ENCODE measurements around the gene NCAM2. TPM values are rescaled to one million over a fixed set of nuclear protein-coding genes. Genes with fewer than 3 reads are reported as not detected.

NCAM2 gene
- total RNA-seq, 1 donor from 2014 or later = 22.6 TPM

DNA sequence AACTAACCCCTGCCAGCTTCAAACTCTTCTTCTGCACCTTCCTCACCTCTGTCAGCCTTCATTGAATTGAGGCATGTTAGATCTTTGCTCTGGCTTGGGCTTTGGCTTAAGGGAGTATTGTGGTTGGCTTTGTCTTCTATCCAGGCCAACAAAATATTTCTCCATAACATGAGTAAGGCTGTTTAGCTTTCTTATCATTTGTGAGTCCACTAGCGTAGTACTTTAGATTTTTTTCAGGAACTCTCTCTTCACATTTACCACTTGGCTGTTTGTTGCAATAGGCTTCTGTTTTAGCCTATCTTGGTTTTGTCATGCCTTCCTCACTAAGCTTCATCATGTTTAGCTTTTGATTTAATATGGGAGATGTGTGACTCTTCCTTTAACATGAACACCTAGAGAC is 417.5 kb downstream of the NCAM2 start:
- Mint-ChIP-seq H3K4me3 (no peak overlapping the region), H3K36me3 (no peaks in the 10 kb centered on the region), H3K27me3 (no peaks in the 10 kb centered on the region), H3K4me1 (ENCODE audit: unreplicated experiment) (no peaks in the 10 kb centered on the region), H3K27ac (no peak overlapping the region), H3K9me3 (no peaks in the 10 kb centered on the region)
- no peak for DNase-seq (ENCODE audit: extremely low spot score, unreplicated experiment)
- TF ChIP-seq, protein P1, sequence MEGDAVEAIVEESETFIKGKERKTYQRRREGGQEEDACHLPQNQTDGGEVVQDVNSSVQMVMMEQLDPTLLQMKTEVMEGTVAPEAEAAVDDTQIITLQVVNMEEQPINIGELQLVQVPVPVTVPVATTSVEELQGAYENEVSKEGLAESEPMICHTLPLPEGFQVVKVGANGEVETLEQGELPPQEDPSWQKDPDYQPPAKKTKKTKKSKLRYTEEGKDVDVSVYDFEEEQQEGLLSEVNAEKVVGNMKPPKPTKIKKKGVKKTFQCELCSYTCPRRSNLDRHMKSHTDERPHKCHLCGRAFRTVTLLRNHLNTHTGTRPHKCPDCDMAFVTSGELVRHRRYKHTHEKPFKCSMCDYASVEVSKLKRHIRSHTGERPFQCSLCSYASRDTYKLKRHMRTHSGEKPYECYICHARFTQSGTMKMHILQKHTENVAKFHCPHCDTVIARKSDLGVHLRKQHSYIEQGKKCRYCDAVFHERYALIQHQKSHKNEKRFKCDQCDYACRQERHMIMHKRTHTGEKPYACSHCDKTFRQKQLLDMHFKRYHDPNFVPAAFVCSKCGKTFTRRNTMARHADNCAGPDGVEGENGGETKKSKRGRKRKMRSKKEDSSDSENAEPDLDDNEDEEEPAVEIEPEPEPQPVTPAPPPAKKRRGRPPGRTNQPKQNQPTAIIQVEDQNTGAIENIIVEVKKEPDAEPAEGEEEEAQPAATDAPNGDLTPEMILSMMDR (conservative IDR thresholded peaks at IDR 0.05) = no peak

DNA sequence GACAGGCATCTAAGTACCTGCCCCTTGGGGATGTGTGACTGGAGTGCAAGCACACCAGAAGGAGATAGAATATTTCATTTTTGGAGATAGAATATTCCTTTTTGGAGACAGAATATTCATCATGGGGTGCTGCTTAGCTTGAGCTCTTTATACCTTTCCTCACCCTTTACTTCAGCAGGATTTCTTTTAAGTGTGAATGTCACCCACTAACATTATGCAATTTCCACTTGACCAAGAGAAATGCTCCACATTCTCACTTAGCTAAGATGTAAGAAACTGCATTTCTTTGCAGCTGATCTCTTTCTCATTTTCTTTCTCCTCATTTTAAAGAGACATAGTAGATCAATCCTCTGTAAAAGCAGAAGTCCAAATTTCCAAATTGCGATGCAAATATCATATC is 436.7 kb downstream of the NCAM2 start:
- H3K4me1 Mint-ChIP-seq (ENCODE audit: unreplicated experiment) = no peaks in the 10 kb centered on the region
- H3K9me3 Mint-ChIP-seq = no peaks in the 10 kb centered on the region
- H3K27ac Mint-ChIP-seq = no peak overlapping the region
- TF ChIP-seq, protein P1 (conservative IDR thresholded peaks at IDR 0.05) = no peak
- no peak overlapping the region for H3K4me3 Mint-ChIP-seq
- no peak for DNase-seq (ENCODE audit: extremely low spot score, unreplicated experiment)
- H3K36me3 Mint-ChIP-seq = no peaks in the 10 kb centered on the region
- no peaks in the 10 kb centered on the region for H3K27me3 Mint-ChIP-seq

GRCh38 chr21:21436012-21436534 is 437.9 kb downstream of the NCAM2 start:
- TF ChIP-seq, protein P1 (conservative IDR thresholded peaks at IDR 0.05) = no peak
- H3K36me3 Mint-ChIP-seq = no peaks in the 10 kb centered on the region
- no peak for DNase-seq (ENCODE audit: extremely low spot score, unreplicated experiment)
- H3K4me3 Mint-ChIP-seq = no peak overlapping the region
- no peaks in the 10 kb centered on the region for H3K4me1 Mint-ChIP-seq (ENCODE audit: unreplicated experiment)
- no peaks in the 10 kb centered on the region for H3K27me3 Mint-ChIP-seq
- no peaks in the 10 kb centered on the region for H3K9me3 Mint-ChIP-seq
- H3K27ac Mint-ChIP-seq = no peak overlapping the region

DNA sequence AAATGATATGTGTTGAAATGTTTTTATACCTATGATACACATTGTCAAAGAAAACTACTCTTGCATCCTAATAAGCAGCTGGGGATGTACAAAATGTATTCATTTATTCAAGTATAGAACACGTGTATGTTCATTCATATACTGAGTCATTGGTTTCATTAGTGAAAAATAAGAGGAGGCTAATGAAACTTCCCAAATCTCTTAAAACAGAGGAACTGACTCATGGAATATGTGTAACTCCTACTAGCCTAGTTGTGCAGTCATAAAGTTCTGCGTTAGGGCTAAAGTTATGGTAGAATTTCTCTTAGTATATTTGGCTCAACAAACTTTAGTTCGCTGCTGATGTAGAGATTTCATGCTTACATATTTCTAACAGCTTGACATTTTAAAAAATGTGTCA is 441.6 kb downstream of the NCAM2 start:
- Mint-ChIP-seq H3K4me1 (ENCODE audit: unreplicated experiment) (no peaks in the 10 kb centered on the region), H3K9me3 (no peaks in the 10 kb centered on the region), H3K36me3 (no peaks in the 10 kb centered on the region), H3K27ac (no peak overlapping the region), H3K27me3 (no peaks in the 10 kb centered on the region), H3K4me3 (no peak overlapping the region)
- DNase-seq (ENCODE audit: extremely low spot score, unreplicated experiment) = no peak
- TF ChIP-seq, protein P1 (conservative IDR thresholded peaks at IDR 0.05) = no peak

DNA sequence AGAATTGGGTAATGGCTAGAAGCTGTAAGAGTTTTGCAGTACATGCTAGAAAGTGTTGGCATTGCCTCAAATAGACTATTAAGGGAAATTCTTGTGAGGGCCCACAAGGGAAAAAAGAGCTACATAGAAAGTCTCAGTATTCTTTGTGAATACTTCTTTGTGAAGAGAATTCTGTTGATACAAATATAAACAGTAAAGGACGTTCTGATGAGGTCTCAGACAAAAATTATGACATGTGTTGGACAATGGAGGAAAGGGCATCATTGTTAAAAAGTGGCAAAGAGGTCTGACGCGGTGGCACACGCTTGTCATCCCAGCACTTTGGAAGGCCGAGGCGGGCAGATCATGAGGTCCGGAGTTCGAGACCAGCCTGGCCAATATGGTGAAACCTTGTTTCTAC is 458.9 kb downstream of the NCAM2 start:
- H3K4me1 Mint-ChIP-seq (ENCODE audit: unreplicated experiment) = no peaks in the 10 kb centered on the region
- H3K27ac Mint-ChIP-seq = no peak overlapping the region
- no peaks in the 10 kb centered on the region for H3K36me3 Mint-ChIP-seq
- no peaks in the 10 kb centered on the region for H3K9me3 Mint-ChIP-seq
- no peaks in the 10 kb centered on the region for H3K27me3 Mint-ChIP-seq
- TF ChIP-seq, protein P1 (conservative IDR thresholded peaks at IDR 0.05) = no peak
- no peak for DNase-seq (ENCODE audit: extremely low spot score, unreplicated experiment)
- no peak overlapping the region for H3K4me3 Mint-ChIP-seq

- Mint-ChIP-seq H3K9me3 (no peaks in the 10 kb centered on the region), H3K4me3 (no peak overlapping the region), H3K36me3 (no peaks in the 10 kb centered on the region), H3K27me3 (no peaks in the 10 kb centered on the region), H3K27ac (no peak overlapping the region), H3K4me1 (ENCODE audit: unreplicated experiment) (no peaks in the 10 kb centered on the region)
- no peak for DNase-seq (ENCODE audit: extremely low spot score, unreplicated experiment)
- TF ChIP-seq, protein P1 (conservative IDR thresholded peaks at IDR 0.05) = no peak
Observed at GRCh38 chr21:21458124-21458631, 460.0 kb downstream of the NCAM2 start.

Data from type B pancreatic cell (in vitro differentiated cells).